ENCODE results near the gene MGST1. TPM values are rescaled to one million over a fixed set of nuclear protein-coding genes. Genes with fewer than 3 reads are reported as not detected.
"Not testable (repeated sequence)": the region's sequence is repeated elsewhere in the genome, so short reads cannot be mapped to it uniquely, and the experiment has no call there.

MGST1 gene
- total RNA-seq, 1 donor: 203 TPM

DNA sequence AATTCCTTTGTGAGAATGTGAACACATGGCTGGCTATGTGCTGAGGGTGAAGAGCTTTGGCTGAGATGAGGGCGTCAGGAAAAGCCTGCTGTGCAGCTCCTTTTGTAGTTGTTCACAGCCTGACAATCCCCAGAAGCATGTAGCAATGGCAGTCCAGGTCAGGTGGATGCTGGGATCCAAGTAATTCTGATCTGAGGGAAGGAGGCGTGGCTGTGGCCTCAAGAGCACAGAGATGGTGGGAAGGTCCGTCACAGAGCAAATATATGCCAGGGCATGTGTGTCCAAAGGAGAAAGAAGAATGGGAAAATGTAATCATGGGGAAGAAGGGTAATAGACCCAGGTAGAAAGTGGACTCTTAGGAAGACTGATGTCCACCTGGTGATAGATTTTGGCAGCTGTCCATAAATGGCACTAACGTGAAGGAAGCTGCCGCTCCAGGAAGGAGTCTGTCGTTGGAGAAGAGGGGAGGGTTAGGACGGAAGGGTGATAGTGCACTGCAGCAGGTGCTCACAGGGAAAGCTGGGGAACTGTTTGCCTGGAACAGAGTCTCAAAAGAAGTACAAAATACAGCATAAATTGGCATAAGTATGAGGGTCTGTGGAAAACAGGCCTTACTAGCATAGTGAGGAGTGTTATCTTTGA, 13.8 kb downstream of the MGST1 start:
- TF ChIP-seq, protein P1, sequence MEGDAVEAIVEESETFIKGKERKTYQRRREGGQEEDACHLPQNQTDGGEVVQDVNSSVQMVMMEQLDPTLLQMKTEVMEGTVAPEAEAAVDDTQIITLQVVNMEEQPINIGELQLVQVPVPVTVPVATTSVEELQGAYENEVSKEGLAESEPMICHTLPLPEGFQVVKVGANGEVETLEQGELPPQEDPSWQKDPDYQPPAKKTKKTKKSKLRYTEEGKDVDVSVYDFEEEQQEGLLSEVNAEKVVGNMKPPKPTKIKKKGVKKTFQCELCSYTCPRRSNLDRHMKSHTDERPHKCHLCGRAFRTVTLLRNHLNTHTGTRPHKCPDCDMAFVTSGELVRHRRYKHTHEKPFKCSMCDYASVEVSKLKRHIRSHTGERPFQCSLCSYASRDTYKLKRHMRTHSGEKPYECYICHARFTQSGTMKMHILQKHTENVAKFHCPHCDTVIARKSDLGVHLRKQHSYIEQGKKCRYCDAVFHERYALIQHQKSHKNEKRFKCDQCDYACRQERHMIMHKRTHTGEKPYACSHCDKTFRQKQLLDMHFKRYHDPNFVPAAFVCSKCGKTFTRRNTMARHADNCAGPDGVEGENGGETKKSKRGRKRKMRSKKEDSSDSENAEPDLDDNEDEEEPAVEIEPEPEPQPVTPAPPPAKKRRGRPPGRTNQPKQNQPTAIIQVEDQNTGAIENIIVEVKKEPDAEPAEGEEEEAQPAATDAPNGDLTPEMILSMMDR (IDR thresholded peaks at IDR 0.05; ENCODE audit: insufficient read depth, low read length): no peak
- no peak overlapping the region for H3K4me3 ChIP-seq (ENCODE audit: low read depth, low read length)
- DNase-seq (ENCODE audit: low read depth): no peak

DNA sequence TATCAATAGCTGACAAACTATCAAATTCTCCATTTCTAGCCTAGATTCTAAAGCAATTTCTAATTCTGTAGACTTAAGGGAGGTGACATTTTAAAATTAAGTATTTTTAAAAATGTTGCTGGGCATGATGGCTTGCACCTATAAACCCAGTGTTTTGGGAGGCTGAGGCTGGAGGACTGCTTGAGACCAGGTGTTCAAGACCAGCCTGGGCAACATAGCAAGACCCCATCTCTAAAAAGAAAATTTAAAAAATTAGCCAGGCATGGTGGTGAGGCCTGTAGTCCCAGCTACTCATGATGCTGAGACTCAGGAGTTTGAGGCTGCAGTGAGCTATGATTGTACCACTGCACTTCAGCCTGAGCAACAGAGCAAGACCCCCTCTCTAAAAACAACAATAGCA, 15.1 kb downstream of the MGST1 start:
- TF ChIP-seq, protein P1 (IDR thresholded peaks at IDR 0.05; ENCODE audit: insufficient read depth, low read length): no peak

DNA sequence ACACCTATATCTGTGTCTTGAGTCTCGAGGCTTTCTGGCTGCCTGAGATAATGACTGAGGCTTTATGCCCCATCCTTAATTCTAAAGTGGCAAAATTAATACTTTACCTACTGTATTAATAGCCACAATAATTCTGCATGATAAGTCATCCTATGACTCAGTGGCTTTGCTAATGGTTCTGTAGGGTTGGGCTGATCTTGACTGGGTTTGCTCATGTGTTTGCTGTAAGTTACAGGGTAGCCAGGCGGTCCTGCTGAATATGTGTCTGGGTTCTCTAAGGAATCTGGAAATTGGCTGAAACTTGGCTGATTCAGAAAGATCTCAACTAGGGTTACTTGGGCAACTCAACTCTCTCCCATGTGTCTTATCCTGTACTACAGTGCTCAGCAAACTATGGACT, 21.7 kb downstream of the MGST1 start:
- H3K4me3 ChIP-seq (ENCODE audit: low read depth, low read length): no peak overlapping the region
- DNase-seq (ENCODE audit: low read depth): no peak
- TF ChIP-seq, protein P1 (IDR thresholded peaks at IDR 0.05; ENCODE audit: insufficient read depth, low read length): no peak

More for the DNA sequence above, 15.1 kb downstream of the MGST1 start:
- no peak overlapping the region for H3K4me3 ChIP-seq (ENCODE audit: low read depth, low read length)
- DNase-seq (ENCODE audit: low read depth): no peak

DNA sequence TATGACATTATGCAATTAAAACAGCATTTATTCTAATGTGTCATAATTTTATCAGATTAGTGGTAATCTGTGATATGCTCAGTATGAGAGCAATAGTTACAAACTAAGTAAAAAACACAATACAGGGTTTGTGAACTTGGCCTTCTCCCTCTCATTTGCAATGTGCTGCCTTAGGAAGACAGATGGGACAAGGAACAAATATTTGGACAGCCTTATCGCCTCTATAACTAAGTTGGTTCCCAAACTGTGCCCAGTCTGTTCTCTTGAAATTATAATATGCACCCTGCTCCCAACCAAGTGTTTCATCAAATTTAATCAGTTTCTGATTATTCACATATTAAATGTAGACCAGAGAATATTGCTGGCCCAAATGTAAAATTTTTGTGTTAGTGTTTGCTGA, 22.7 kb downstream of the MGST1 start:
- no peak for DNase-seq (ENCODE audit: low read depth)
- H3K4me3 ChIP-seq (ENCODE audit: low read depth, low read length): no peak overlapping the region
- TF ChIP-seq, protein P1 (IDR thresholded peaks at IDR 0.05; ENCODE audit: insufficient read depth, low read length): no peak

DNA sequence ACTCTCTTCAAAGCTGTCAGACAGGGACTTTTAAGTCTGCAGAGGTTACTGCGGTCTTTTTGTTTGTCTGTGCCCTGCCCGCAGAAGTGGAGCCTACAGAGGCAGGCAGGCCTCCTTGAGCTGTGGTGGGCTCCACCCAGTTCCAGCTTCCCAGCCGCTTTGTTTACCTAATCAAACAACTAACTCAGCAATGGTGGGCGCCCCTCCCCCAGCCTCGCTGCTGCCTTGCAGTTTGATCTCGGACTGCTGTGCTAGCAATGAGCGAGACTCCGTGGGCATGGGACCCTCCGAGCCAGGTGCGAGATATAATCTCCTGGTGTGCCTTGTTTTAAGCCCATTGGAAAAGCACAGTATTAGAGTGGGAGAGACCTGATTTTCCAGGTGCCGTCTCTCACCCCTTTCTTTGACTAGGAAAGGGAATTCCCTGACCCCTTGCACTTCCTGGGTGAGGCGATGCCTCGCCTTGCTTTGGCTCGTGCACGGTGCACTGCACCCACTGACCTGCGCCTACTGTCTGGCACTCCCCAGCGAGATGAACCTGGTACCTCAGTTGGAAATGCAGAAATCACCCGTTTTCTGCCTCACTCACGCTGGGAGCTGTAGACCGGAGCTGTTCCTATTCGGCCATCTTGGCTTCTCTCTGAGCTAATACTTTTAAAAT, 35.3 kb downstream of the MGST1 start:
- DNase-seq (ENCODE audit: low read depth); H3K4me3 ChIP-seq (ENCODE audit: low read depth, low read length): not testable (repeated sequence)

DNA sequence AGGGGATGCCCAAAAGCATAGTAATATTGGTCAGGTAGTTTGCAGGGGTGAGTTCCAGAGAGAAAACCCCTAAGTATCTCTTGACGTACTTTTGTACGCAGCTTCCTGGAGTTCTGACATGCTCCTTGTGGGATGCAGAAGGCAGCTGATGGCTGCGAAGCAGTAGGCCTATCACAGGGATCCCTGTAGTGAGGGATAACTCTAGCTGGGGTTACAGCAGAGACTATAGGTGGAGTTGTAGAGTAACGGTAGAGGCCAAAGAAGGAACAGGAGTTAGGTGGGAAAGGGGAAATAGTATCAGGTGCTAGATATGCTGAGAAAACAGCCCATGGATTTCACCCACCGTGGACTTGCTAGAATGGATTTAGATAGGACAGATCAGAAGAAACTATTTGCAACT, 37.3 kb downstream of the MGST1 start:
- TF ChIP-seq, protein P1 (IDR thresholded peaks at IDR 0.05; ENCODE audit: insufficient read depth, low read length): no peak
- DNase-seq (ENCODE audit: low read depth): no peak
- H3K4me3 ChIP-seq (ENCODE audit: low read depth, low read length): no peak overlapping the region

DNA sequence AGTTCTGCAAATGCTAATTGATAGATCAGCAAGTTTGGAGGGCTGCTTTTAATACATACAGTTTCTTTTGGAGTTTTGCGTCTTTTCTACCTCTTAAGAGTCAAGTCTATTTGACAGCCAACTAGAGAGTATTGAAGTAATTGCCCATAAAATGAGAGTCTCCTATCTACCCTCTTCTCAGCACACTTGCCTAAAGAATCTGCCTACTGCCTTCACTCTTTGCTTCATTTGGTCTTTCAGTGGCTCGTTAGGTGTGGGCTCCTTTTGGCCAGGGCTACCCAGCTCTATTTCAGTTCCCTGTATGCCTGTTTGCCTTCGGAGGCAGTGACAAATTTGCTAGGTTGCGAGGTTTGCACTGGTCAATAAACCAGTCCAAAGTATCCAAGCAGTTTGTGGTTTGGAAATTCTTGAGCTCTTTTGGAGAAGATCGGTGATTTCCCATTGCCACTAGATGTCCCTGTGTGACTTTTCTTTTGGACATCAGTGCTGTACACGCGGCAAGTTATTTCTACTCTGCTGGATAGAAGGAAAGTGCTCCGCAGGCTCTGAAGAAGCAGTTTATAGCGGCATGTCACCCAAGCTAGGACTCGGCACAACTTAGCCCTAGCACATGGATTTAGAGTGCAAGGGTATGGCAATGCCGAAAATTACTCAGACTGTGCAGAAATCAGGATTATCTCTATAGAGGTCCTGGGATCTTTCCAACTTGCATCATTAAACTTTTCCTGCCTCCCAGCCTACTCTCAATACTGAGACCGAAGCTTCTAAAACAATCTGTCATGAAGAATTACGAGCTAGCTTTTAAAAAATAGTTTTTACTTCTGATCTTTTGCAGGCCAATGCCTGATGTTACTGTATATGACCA, 38.6 kb downstream of the MGST1 start:
- peak; percentile 85 for DNase-seq (ENCODE audit: low read depth)
- TF ChIP-seq, protein P1 (IDR thresholded peaks at IDR 0.05; ENCODE audit: insufficient read depth, low read length): peak; percentile 43
- H3K4me3 ChIP-seq (ENCODE audit: low read depth, low read length): no peak overlapping the region

All from fibroblast of the aortic adventitia (primary cell).